Activated T-cell treated with anti-CD3 and anti-CD28 coated beads for 4 hours (primary cell): ENCODE measurements around the gene CKM.
"Not testable (repeated sequence)": the region's sequence is repeated elsewhere in the genome, so short reads cannot be mapped to it uniquely, and the experiment has no call there.

Source experiments
- DNase-seq: peaks from one replicate; pipeline ENCODE4 v3.0.0-alpha.2; 2020

CKM gene

GRCh38 chr19:45315304-45315703 is 7.4 kb downstream of the CKM start:
- no peak for DNase-seq

DNA sequence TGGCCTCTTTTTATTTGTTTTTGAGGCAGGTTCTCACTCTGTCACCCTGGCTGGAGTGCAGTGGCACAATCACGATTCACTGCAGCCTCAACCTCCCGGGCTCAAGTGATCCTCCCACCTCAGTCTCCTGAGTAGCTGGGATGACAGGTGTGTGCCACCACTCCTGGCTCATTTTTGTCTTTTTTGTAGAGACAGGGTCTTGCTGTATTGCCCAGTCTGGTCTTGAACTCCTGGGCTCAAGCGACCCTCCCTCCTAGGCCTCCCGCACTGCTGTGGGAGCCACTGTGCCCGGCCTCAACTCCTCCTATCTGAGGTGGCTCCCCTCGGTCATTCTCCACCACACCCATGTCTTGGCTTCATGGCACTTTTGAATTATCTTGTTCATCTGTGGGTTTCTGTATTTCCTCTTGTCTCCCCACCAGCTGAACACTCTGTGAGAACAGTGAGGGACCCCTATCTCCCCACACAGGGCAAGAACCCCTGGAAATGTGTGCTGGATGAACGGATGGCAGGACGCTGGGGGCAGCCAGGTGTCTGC is 7.9 kb downstream of the CKM start:
- DNase-seq = no peak

DNA sequence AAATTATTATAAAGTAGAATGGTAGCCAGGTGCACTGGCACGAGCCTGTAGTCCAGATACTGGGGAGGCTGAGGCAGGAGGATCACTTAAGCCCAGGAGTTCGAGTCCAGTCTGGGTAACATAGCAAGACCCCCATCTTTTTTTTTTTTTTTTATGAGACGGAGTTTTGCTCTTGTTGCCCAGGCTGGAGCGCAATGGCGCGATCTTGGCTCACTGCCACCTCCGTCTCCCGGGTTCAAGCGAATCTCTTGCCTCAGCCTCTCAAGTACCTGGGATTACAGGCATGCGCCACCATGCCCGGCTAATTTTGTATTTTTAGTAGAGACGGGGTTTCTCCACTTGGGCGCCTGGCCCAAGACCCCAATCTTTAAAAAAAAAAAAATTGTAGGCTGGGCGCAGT is 10.4 kb downstream of the CKM start:
- not testable (repeated sequence) for DNase-seq

DNA sequence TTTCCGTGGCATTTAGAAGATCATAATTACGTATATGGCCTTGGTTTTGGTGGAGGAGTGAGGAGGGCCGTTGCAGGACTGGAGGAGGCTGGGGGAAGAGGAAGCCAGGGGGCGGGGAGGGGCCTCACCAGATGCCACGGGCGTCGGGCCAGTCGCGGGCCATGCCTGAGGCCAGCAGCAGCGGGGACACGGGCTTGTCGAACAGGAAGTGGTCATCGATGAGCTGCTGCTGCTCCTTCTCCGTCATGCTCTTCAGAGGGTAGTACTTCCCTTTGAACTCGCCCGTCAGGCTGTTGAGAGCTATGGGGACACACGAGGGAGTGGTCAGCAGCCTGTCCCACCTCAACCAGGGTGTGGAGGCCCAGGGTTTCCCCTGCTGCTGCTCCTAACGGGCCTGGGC is 11.1 kb downstream of the CKM start:
- DNase-seq = no peak

DNA sequence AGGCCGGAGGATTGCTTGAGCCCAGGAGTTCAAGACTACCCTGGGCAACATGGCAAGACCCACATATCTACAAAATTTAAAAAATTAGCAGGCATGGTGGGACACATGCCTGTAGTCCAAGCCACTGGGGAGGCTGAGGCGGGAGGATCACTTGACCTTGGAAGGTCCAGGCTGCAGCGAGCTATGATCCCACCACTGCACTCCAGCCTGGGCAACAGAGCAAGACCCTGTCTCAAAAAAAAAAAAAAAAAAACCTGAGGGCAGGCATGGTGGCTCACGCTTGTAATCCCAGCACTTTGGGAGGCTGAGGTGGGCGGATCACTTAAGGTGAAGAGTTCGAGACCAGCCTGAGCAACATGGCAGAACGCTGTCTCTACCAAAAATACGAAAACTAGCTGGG is 13.4 kb downstream of the CKM start:
- not testable (repeated sequence) for DNase-seq

DNA sequence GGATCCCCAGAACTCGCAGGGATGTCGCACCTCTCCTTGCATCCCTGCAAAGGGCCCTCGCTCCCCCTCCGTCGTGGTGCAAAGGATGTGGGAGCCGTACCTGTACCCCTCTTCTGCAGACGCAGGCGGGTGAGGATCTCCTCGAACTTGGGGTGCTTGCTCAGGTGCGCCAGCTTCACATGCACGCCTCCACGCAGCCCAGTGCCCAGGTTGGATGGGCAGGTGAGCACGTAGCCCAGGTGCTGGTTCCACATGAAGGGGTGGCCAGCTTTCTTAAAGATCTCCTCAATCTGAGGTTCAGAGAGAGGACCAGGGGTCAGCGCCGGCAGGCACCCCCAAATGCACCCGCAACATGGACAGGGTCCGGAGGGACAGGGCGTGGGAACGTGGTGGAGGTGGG is 15.3 kb downstream of the CKM start:
- DNase-seq = no peak

GRCh38 chr19:45306518-45307027 is 16.1 kb downstream of the CKM start:
- no peak for DNase-seq

GRCh38 chr19:45306040-45306439 is 16.6 kb downstream of the CKM start:
- DNase-seq = no peak

GRCh38 chr19:45305421-45305820 is 17.3 kb downstream of the CKM start:
- no peak for DNase-seq

DNA sequence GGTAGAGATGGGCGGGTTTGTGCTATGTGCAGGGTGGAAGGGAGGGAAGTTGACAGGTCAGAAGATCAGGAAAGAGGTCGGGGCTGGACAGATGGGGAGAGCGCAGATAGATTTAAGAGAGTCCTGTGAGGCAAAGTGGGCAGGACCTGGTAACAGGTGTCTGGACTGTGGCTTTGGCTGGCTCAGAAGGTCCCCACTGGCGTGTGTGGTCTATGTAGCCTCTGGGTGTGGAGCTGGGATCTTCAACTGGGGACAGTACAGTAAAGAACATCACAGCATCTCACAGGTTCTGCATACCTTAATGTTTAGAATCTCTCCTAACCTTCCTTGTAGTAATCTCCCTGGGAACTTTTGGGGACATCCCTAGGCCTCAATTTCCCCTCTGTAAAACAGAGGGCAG is 17.7 kb downstream of the CKM start:
- no peak for DNase-seq

DNA sequence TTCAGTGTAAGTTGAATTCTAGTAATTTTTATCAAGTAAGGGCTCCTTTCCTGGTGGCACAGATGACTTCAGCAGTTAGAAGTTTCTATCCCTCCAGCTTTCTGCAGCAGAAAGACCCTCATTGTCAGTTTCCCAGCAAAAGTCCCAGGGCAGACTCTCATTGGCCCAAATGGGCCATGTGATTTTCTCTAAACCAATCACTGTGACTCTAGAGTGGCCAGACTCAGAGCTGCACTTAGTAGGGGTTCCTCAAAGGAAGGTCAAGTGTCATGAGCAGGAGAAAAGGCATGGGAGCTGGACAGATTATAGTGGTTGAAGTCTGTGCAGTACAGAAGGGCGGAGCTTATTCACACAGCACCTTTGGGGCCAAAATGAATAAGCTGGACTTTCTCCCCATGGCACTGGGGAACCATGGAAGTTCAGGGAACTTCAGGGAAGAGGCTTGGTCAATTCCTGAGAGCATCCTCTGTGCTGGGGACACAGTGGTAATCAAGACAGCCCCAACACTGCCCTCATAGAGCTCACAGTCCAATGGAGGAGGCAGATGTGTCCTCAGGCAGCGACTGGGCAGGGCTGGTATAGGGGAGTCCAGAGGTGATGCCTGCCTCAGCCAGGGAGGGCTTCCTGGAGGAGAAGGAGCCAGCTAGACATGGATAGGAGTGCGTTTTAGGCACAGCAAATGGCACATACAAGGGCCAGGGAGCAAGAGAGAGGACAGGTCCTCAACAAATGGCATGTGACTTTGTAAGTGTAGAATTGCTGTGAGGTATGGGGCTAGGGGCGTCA is 18.3 kb downstream of the CKM start:
- no peak for DNase-seq

DNA sequence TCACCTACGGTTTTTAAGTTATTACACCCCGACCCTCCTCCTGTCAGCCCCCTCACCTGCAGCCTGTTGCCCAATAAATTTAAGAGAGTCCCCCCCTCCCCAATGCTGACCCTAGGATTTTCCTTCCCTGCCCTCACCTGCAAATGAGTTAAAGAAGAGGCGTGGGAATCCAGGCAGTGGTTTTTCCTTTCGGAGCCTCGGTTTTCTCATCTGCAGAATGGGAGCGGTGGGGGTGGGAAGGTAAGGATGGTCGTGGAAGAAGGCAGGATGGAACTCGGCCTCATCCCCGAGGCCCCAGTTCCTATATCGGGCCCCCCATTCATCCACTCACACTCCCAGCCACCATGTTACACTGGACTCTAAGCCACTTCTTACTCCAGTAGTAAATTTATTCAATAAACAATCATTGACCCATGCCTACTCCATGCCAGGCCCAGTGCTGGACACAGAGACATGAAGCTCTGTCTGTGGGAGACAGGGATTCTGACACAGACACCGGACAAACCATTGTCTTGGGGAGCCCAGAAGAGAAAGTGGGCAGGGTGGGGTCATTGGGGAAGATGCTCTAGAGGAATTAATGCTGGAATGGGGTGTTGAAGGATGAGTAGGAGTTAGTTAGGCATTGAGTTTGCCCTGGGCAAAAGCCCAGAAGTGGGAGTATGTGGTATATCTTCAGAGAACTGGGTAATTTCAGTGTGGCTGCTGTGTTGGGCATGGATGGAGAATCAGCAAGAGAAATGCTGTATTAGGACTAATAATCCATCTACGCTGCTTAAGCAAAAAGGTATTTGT is 19.2 kb downstream of the CKM start:
- DNase-seq = no peak

DNA sequence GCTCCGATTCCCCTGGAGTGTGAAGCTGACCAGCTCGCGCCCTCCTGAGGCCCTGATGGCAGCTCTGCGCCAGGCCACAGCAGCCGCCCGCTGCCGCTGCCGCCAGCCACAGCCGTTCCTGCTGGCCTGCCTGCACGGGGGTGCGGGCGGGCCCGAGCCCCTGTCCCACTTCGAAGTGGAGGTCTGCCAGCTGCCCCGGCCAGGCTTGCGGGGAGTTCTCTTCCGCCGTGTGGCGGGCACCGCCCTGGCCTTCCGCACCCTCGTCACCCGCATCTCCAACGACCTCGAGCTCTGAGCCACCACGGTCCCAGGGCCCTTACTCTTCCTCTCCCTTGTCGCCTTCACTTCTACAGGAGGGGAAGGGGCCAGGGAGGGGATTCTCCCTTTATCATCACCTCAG is 20.3 kb downstream of the CKM start:
- DNase-seq = no peak

DNA sequence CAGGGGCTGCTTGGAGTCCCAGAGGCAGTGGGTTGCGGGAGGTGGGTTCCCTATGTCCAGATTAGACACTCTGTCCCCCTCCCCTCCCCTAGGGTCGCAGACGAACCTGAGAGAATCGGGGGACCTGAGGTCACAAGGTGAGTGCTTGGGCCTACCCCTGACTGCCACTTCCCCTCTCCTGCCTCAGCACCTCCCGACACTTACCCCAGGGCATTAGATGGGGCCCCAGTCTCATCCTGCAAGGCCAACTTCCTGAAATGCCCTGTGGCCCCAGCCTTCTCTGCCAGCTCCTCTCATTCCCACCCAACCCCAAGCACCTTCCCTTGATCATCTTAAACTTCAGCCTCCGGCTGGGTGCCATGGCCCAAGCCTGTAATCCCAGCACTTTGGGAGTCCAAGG is 23.0 kb downstream of the CKM start:
- DNase-seq = no peak

- DNase-seq = no peak
Measured at GRCh38 chr19:45298264-45298663, 24.4 kb downstream of the CKM start.

DNA sequence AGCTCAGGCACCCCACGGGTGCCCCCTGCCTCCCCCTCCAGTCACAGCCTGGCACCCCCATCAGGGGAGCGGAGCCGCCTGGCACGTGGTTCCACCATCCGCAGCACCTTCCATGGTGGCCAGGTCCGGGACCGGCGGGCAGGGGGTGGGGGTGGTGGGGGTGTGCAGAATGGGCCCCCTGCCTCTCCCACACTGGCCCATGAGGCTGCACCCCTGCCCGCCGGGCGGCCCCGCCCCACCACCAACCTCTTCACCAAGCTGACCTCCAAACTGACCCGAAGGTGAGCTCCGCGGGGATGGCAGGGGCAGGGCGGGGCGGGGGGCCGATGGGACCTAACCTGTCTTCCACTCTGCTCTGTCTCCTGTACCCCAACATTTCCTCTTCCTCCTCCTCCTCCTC is 25.0 kb downstream of the CKM start:
- DNase-seq = no peak

- DNase-seq = no peak
Measured at GRCh38 chr19:45296355-45296754, 26.3 kb downstream of the CKM start.

- no peak for DNase-seq
Measured at GRCh38 chr19:45295873-45296272, 26.8 kb downstream of the CKM start.

- no peak for DNase-seq
Measured at GRCh38 chr19:45294291-45295029, 28.2 kb downstream of the CKM start.

- DNase-seq = no peak
Measured at GRCh38 chr19:45293682-45294081, 29.0 kb downstream of the CKM start.

GRCh38 chr19:45291834-45292233 is 30.8 kb downstream of the CKM start:
- DNase-seq = no peak

- DNase-seq = no peak
Measured at GRCh38 chr19:45290381-45290931, 32.2 kb downstream of the CKM start.
